MG63 (cell line): ENCODE data around the gene LRRC4. TPM values are rescaled to one million over a fixed set of nuclear protein-coding genes. Genes with fewer than 3 reads are reported as not detected.

ENCODE experiments used
- DNase-seq: peaks from one replicate; pipeline ENCODE4 v3.0.0-alpha.2; 2020
- H3K27me3 ChIP-seq: fragments of 250-450 bp; sonication (Bioruptor Pico); 2 replicates; pipeline ENCODE4 v1.5.1; 2020; ENCODE audit warnings: mild to moderate bottlenecking, moderate library complexity
- H3K36me3 ChIP-seq: fragments of 250-450 bp; sonication (Bioruptor Pico); 2 replicates; pipeline ENCODE4 v1.5.1; 2020; ENCODE audit warnings: mild to moderate bottlenecking, moderate library complexity
- H3K4me3 ChIP-seq: fragments of 250-450 bp; sonication (Bioruptor Pico); 2 replicates; pipeline ENCODE4 v1.5.1; 2020; ENCODE audit warnings: mild to moderate bottlenecking, moderate library complexity
- H3K9me3 ChIP-seq: fragments of 250-450 bp; sonication (Bioruptor Pico); 2 replicates; pipeline ENCODE4 v1.5.1; 2020; ENCODE audit warnings: mild to moderate bottlenecking, moderate library complexity
- total RNA-seq: library from RNA; depleted of rRNA; stranded (reverse); fragments of >200 nt; shearing (Covaris generic); gene quantifications from 2 replicates; pipeline ENCODE4 v1.2.3, GENCODE V29; 2014; ENCODE audit warnings: low replicate concordance; rRNA removed

LRRC4 gene
- total RNA-seq, 1 experiment from 2014 or later: not detected

DNA sequence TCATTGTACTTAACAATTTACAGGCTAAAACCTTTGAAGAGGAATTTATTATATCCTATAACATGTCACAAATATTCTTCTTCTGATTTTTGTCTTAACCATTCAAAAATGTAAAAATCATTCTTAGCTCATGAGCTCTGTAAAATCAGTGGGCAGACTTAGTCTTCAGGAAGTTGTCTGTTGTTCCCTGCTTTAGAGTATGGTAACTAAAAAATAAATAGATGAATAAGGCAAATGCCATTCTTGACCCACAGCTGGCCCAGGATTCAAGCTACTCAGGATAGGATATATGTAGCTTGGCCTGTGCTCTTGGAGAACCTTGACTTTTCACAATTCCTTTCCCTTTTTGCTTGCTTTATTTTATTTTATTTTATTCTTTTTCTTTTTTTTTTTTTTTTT lies 51.5 kb downstream of the LRRC4 start:
- no peaks in the 10 kb centered on the region for H3K9me3 ChIP-seq
- peaks cover 3% of the 10 kb centered on the region; the same call in 1 of the 2 replicates for H3K36me3 ChIP-seq
- no peak for DNase-seq
- H3K27me3 ChIP-seq: no peaks in the 10 kb centered on the region
- H3K4me3 ChIP-seq: no peak overlapping the region

DNA sequence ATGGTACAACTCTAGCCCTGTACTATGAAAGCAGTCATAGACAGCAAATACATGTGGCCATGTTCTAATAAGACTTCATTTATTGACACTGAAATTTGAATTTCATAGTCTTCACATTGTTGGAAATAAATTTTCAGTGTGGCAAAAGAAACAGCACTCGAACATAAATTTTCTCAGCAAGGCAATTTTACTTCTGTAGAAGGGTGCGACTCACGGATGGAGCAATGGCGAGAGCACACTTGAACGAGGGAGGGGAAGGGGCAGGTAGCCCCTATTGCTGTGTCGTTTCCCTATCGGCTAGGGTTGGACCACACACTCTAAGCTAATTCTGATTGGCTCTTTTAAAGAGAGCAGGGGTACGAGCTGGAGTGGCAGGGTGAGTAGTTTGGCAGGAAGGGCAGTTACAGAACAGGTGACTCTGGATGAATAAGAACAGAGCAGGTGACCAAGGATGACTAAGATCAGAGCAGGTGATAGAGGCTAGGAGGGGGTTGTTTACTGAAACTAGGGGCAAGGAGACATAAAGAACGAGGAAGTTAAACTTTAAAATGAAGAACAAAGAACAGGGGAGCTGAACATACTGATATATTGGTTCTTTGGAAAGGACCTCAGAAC lies 52.0 kb downstream of the LRRC4 start:
- no peak for DNase-seq

DNA sequence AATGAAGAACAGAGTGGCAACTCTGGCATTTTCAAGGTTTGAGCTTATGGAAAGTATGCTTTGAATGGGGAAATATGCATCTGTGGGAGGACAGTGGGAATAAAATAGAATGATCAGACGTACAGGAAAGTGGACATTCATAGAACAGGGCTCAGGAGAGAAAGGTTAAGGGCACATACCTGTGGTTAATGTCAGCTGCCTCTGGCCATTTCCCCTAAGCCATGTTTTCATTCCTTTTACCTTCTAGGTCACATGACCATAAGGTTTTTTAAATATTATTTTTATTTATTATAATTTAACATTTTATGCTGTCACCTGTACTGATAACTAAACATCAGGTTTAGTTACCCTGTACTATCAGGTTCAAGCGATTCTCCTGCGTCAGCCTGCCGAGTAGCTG lies 52.8 kb downstream of the LRRC4 start:
- Histone ChIP-seq H3K9me3 (no peaks in the 10 kb centered on the region), H3K27me3 (no peaks in the 10 kb centered on the region), H3K36me3 (peaks cover 3% of the 10 kb centered on the region; the same call in 1 of the 2 replicates), H3K4me3 (no peak overlapping the region)
- DNase-seq: no peak

More for the DNA sequence above, 52.0 kb downstream of the LRRC4 start:
- Histone ChIP-seq H3K4me3 (no peak overlapping the region), H3K9me3 (no peaks in the 10 kb centered on the region), H3K27me3 (no peaks in the 10 kb centered on the region), H3K36me3 (peaks cover 3% of the 10 kb centered on the region; the same call in 1 of the 2 replicates)

Other genes with a start within 250 kb of the LRRC4 start
- gene LEP, start 209.8 kb upstream of the LRRC4 start, total RNA-seq: not detected in 2 replicates